HepG2 (cell line): ENCODE results near the gene TLL2. TPM values are rescaled to one million over a fixed set of nuclear protein-coding genes. Genes with fewer than 3 reads are reported as not detected.

Experiments used
- ATAC-seq: fragments of 200-7000 bp; cut with Tn5 transposase; 3 replicates; pipeline ENCODE4 v1.9.1; 2020; ENCODE audit warnings: mild to moderate bottlenecking, moderate library complexity
- BruUV-seq: library from RNA; stranded (reverse); fragments of 400-500 nt; replicated peaks from 2 replicates; lab custom pipeline; 2021; lab: Mats Ljungman, UMichigan
- CTCF ChIA-PET: fragments of 300-600 bp; formaldehyde crosslinking; extraction: SDS; loops from one replicate; lab custom pipeline; 2021; ENCODE audit warnings: low total read pairs, inconsistent platforms, low intra/inter-chr PET ratio; lab: Yijun Ruan, JAX
- POLR2A ChIA-PET: fragments of 350-600 bp; sonication (Branson Sonifier 250); formaldehyde crosslinking; loops from one replicate; lab custom pipeline; 2020; ENCODE audit warnings: antibody characterized with exemption, inconsistent platforms; lab: Yijun Ruan, JAX
- DNase-seq: peaks from one replicate; pipeline ENCODE4 v3.0.0-alpha.2; 2015; ENCODE audit warnings: low spot score
- FAIRE-seq: peaks from 3 replicates; lab custom pipeline; 2011; peaks lifted over from hg19 to GRCh38; lab: Jason Lieb, UNC
- H2AFZ ChIP-seq: one replicate; pipeline ENCODE4 v1.6.1; 2011; ENCODE audit warnings: low read length, inconsistent platforms
- H3K27ac ChIP-seq: fragments of 300-600 bp; 3 replicates; pipeline ENCODE4 v1.8.0; 2011; ENCODE audit warnings: mixed run types, mild to moderate bottlenecking, mixed read lengths, low read length, inconsistent platforms; ENCODE audit not compliant: insufficient read depth; ENCODE audit errors: extremely low read length
- H3K27me3 ChIP-seq, 2 experiments: fragments of 200-600 bp in 1 of 2; 2 replicates in 1 of 2; 3 replicates in 1 of 2; pipeline versions ENCODE4 v1.6.0 to v1.8.0; 2011; ENCODE audit warnings: low read length in 2 of 2, mild to moderate bottlenecking in 2 of 2, moderate library complexity in 2 of 2, inconsistent platforms in 1 of 2; ENCODE audit not compliant: insufficient read depth in 2 of 2, control insufficient read depth in 1 of 2
- H3K36me3 ChIP-seq, 2 experiments: fragments of 200-600 bp in 1 of 2; replicated peaks in 1 of 2; 2 replicates in 1 of 2; 3 replicates in 1 of 2; pipeline versions ENCODE4 v1.5.1 to v1.8.0; 2011; ENCODE audit warnings: low read length in 2 of 2, inconsistent platforms in 1 of 2; ENCODE audit not compliant: insufficient read depth in 2 of 2, control insufficient read depth in 1 of 2
- H3K4me1 ChIP-seq: 2 replicates; pipeline ENCODE4 v1.5.1; 2012; ENCODE audit warnings: low read length, inconsistent platforms; ENCODE audit not compliant: insufficient read depth
- H3K4me2 ChIP-seq: 2 replicates; pipeline ENCODE4 v1.6.0; 2011; ENCODE audit warnings: low read depth, low read length, inconsistent platforms
- H3K4me3 ChIP-seq, 3 experiments: fragments of 200-600 bp in 1 of 3; sonication (generic), shearing (Covaris generic) in 1 of 3; replicated peaks in 1 of 3; 2 replicates each; pipeline ENCODE4 v1.5.1; 2011 to 2016; ENCODE audit warnings: low read length in 3 of 3, inconsistent platforms in 2 of 3, low read depth in 2 of 3, mild to moderate bottlenecking in 2 of 3, control low read depth in 1 of 3, mixed read lengths in 1 of 3; ENCODE audit not compliant: insufficient read depth in 1 of 3
- H3K79me2 ChIP-seq: one replicate; pipeline ENCODE4 v1.6.1; 2011; ENCODE audit warnings: low read length, inconsistent platforms; ENCODE audit not compliant: insufficient read depth
- H3K9ac ChIP-seq: 2 replicates; pipeline ENCODE4 v1.6.0; 2011; ENCODE audit warnings: mild to moderate bottlenecking, low read depth, low read length, inconsistent platforms; ENCODE audit not compliant: insufficient read depth
- H3K9me3 ChIP-seq: 2 replicates; pipeline ENCODE4 v1.5.1; 2012; ENCODE audit warnings: mild to moderate bottlenecking, low read length
- H4K20me1 ChIP-seq: 2 replicates; pipeline ENCODE4 v1.6.0; 2011; ENCODE audit warnings: inconsistent platforms, mild to moderate bottlenecking, low read length, moderate library complexity; ENCODE audit not compliant: insufficient read depth
- EEA1 ChIP-seq: sonication (generic); formaldehyde crosslinking; IDR thresholded peaks from 2 replicates; pipeline ENCODE4 v1.5.1; 2020; ENCODE audit warnings: mild to moderate bottlenecking, missing genetic modification reagents, borderline replicate concordance
- GTF3A ChIP-seq: sonication (generic); formaldehyde crosslinking; conservative IDR thresholded peaks from 2 replicates; pipeline ENCODE4 v1.4.0; 2020; ENCODE audit warnings: mild to moderate bottlenecking, missing genetic modification reagents
- KLF6 ChIP-seq: IDR thresholded peaks from 2 replicates; pipeline ENCODE4 v1.8.0; 2016; ENCODE audit warnings: missing biosample characterization, missing genetic modification reagents
- SNRNP70 ChIP-seq: fragments of 200-400 bp; formaldehyde crosslinking; IDR thresholded peaks from 2 replicates; pipeline ENCODE4 v1.6.1; 2017; ENCODE audit warnings: mild to moderate bottlenecking, low read depth, low read length, moderate library complexity
- ZNF543 ChIP-seq: sonication (generic); formaldehyde crosslinking; IDR thresholded peaks from 2 replicates; pipeline ENCODE4 v1.4.0; 2020; ENCODE audit warnings: mild to moderate bottlenecking, missing genetic modification reagents
- ZNF780A ChIP-seq: sonication (generic); formaldehyde crosslinking; IDR thresholded peaks from 2 replicates; pipeline ENCODE4 v1.8.0; 2022; ENCODE audit warnings: mild to moderate bottlenecking, missing genetic modification reagents, moderate library complexity
- ZSCAN20 ChIP-seq: sonication (generic); formaldehyde crosslinking; IDR thresholded peaks from 2 replicates; pipeline ENCODE4 v1.4.0; 2020; ENCODE audit warnings: missing genetic modification reagents, mild to moderate bottlenecking, borderline replicate concordance
- ZUFSP ChIP-seq: sonication (generic); formaldehyde crosslinking; IDR thresholded peaks from 2 replicates; pipeline ENCODE4 v1.9.0; 2021; ENCODE audit warnings: missing genetic modification reagents, mild to moderate bottlenecking, borderline replicate concordance
- WGBS: methylation state at CpG from one replicate; pipeline ENCODE4 v1.1.6; 2017; ENCODE audit warnings: low lambda C conversion rate; 5-methylcytosine and 5-hydroxymethylcytosine counted together
- in situ Hi-C: cut with HindIII; loops from 2 replicates; pipeline ENCODE4 v1.10.0; 2017; ENCODE audit warnings: low pct_unique_long_range_greater_than_20kb; ENCODE audit not compliant: extremely low pct_ligation_motif_present
- intact Hi-C: fragments of 100-400 bp; cut with micrococcal nuclease; formaldehyde crosslinking; loops from one replicate; pipeline ENCODE4 v1.10.0; 2022; ENCODE audit not compliant: unreplicated experiment
- polyA plus RNA-seq, 8 experiments: library from polyadenylated mRNA; depleted of rRNA in 3 of 8; stranded (reverse) in 7 of 8; unstranded in 1 of 8; fragments of >200 nt; fragmentation: Illumina TruSeq in 4 of 8; extraction: Trizol in 4 of 8; gene quantifications; 2 replicates each; pipeline versions ENCODE4 v1.2.1 to v1.2.3, GENCODE V29; 2011 to 2016; ENCODE audit warnings: low read depth in 4 of 8, missing spikeins in 1 of 8, mixed read lengths in 1 of 8; ENCODE audit not compliant: insufficient read depth in 1 of 8
- total RNA-seq, 5 experiments: library from RNA; depleted of rRNA; stranded (reverse); fragments of >200 nt; fragmentation: Illumina TruSeq; extraction: Trizol; gene quantifications; 2 replicates each; pipeline ENCODE4 v1.2.3, GENCODE V29; 2016; ENCODE audit warnings: low read depth in 1 of 5
- TF ChIP-seq, protein P1 (sequence below): IDR thresholded peaks from 2 replicates; pipeline ENCODE4 v1.6.1; 2016; ENCODE audit warnings: control low read depth
- TF ChIP-seq, protein P2 (sequence below): sonication (generic); formaldehyde crosslinking; IDR thresholded peaks from 2 replicates; pipeline ENCODE4 v1.8.0; 2022; ENCODE audit warnings: mild to moderate bottlenecking, missing genetic modification reagents; ENCODE audit not compliant: insufficient replicate concordance
- TF ChIP-seq, protein P3 (sequence below): sonication (generic); formaldehyde crosslinking; IDR thresholded peaks from 2 replicates; pipeline ENCODE4 v1.4.0; 2020; ENCODE audit warnings: mild to moderate bottlenecking, low read depth, missing genetic modification reagents
- TF ChIP-seq, protein P4 (sequence below): sonication (generic); formaldehyde crosslinking; IDR thresholded peaks from 2 replicates; pipeline ENCODE4 v1.5.1; 2020; ENCODE audit warnings: missing genetic modification reagents, mild to moderate bottlenecking, borderline replicate concordance

TLL2 gene
- total and polyA plus RNA-seq, 2 of the 13 experiments (the other 11 are each of a cell fraction or from before 2014, with no cell fraction given), result 0.09 TPM; not detected in 1

DNA sequence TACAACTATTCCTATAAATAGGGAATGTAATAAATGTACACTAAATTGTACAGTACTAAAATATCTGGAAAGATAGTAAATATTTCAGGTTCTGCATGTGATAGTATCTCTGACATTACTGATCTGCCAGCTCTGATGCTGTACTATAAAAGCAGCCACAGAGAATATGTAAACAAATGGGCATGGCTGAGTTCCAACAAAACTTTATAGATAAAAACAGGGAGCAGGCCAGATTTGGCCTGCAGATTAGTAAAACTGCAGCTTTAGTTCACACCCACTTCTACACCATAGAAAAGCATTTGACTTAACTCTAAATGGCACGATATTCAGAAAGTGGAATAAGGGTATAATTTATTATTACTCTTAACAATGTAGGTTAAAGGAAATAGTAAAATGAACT is 18.8 kb upstream of the TLL2 start:
- in situ Hi-C loops, result no loop called here
- WGBS, result 44% methylated on average over 1 of the region's 1 CpG
- Histone ChIP-seq H4K20me1 (peaks cover 5% of the 10 kb centered on the region; the same call in 1 of the 2 replicates), H3K9ac (no peak overlapping the region), H3K27me3 (no peaks in the 10 kb centered on the region), H3K27ac (no peak overlapping the region), H3K36me3 (peaks cover 11 to 39% of the 10 kb centered on the region in 2 experiments), H3K4me1 (peaks cover 24% of the 10 kb centered on the region), H3K4me3 (no peak overlapping the region), H3K79me2 (peaks cover 2% of the 10 kb centered on the region), H3K9me3 (no peaks in the 10 kb centered on the region), H2AFZ (no peak overlapping the region), H3K4me2 (no peak overlapping the region)
- intact Hi-C loops, result no loop called here
- CTCF ChIA-PET, result no interaction called here
- FAIRE-seq (no peak), ATAC-seq (no peak), DNase-seq (no peak)
- no peak for TF ChIP-seq GTF3A (CRISPR knock-in tag)
- no peak for TF ChIP-seq ZUFSP (CRISPR knock-in tag)
- no peak for TF ChIP-seq ZNF543 (CRISPR knock-in tag)
- TF ChIP-seq SNRNP70, result no peak
- TF ChIP-seq ZNF780A (CRISPR knock-in tag), result no peak
- TF ChIP-seq ZSCAN20 (CRISPR knock-in tag), result no peak
- no TSS peak for BruUV-seq
- POLR2A ChIA-PET, result no interaction called here

GRCh38 chr10:96529634-96530279 is 16.0 kb upstream of the TLL2 start:
- no TSS peak for BruUV-seq
- TF ChIP-seq EEA1 (CRISPR knock-in tag) (no peak), KLF6 (CRISPR knock-in tag) (no peak)
- TF ChIP-seq, protein P1, sequence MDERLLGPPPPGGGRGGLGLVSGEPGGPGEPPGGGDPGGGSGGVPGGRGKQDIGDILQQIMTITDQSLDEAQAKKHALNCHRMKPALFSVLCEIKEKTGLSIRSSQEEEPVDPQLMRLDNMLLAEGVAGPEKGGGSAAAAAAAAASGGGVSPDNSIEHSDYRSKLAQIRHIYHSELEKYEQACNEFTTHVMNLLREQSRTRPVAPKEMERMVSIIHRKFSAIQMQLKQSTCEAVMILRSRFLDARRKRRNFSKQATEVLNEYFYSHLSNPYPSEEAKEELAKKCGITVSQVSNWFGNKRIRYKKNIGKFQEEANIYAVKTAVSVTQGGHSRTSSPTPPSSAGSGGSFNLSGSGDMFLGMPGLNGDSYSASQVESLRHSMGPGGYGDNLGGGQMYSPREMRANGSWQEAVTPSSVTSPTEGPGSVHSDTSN (CRISPR knock-in tag), result no peak
- TF ChIP-seq, protein P2, sequence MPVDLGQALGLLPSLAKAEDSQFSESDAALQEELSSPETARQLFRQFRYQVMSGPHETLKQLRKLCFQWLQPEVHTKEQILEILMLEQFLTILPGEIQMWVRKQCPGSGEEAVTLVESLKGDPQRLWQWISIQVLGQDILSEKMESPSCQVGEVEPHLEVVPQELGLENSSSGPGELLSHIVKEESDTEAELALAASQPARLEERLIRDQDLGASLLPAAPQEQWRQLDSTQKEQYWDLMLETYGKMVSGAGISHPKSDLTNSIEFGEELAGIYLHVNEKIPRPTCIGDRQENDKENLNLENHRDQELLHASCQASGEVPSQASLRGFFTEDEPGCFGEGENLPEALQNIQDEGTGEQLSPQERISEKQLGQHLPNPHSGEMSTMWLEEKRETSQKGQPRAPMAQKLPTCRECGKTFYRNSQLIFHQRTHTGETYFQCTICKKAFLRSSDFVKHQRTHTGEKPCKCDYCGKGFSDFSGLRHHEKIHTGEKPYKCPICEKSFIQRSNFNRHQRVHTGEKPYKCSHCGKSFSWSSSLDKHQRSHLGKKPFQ (CRISPR knock-in tag), result no peak
- TF ChIP-seq, protein P3, sequence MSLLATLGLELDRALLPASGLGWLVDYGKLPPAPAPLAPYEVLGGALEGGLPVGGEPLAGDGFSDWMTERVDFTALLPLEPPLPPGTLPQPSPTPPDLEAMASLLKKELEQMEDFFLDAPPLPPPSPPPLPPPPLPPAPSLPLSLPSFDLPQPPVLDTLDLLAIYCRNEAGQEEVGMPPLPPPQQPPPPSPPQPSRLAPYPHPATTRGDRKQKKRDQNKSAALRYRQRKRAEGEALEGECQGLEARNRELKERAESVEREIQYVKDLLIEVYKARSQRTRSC (CRISPR knock-in tag), result no peak
- TF ChIP-seq, protein P4, sequence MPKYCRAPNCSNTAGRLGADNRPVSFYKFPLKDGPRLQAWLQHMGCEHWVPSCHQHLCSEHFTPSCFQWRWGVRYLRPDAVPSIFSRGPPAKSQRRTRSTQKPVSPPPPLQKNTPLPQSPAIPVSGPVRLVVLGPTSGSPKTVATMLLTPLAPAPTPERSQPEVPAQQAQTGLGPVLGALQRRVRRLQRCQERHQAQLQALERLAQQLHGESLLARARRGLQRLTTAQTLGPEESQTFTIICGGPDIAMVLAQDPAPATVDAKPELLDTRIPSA (CRISPR knock-in tag), result no peak

More at GRCh38 chr10:96529634-96530279, 16.0 kb upstream of the TLL2 start:
- FAIRE-seq, result no peak
- no peak overlapping the region for H2AFZ ChIP-seq
- ATAC-seq, result no peak
- H3K27me3 ChIP-seq, result no peaks in the 10 kb centered on the region
- peaks cover 24 to 62% of the 10 kb centered on the region in 2 experiments for H3K36me3 ChIP-seq
- no peak overlapping the region for H3K27ac ChIP-seq
- CTCF ChIA-PET, result no interaction called here
- WGBS, result 96% methylated on average over 6 of the region's 6 CpGs
- H4K20me1 ChIP-seq, result no peaks in the 10 kb centered on the region; the same call in 1 of the 2 replicates
- no peaks in the 10 kb centered on the region for H3K79me2 ChIP-seq
- no peak for DNase-seq
- no peak overlapping the region for H3K9ac ChIP-seq
- H3K4me1 ChIP-seq, result peaks cover 14% of the 10 kb centered on the region
- no peak overlapping the region for H3K4me3 ChIP-seq
- no peaks in the 10 kb centered on the region for H3K9me3 ChIP-seq
- in situ Hi-C loops, result no loop called here
- POLR2A ChIA-PET, result no interaction called here
- no peak overlapping the region for H3K4me2 ChIP-seq
- intact Hi-C loops, result no loop called here
